ENCODE data around the gene GNAQ.

DNA sequence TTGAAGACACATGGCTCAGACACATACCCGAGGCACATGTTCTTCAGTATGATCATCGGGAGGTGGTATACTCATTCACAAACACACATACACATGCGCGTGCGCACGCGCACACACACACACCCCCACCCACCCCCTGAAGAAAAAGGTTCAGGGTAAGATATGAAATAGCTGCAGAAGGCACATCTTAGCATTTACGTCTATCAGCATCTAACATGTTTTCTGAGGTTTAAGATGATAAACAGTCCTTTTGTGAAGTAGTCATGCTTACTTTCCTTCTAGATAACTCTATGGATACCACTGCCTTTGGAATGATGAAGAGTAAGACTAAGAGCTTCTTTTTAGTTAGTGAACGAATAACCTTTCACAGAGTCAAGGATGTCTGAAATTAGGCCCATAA, 278.4 kb downstream of the GNAQ start:
- TF ChIP-seq, protein P1, sequence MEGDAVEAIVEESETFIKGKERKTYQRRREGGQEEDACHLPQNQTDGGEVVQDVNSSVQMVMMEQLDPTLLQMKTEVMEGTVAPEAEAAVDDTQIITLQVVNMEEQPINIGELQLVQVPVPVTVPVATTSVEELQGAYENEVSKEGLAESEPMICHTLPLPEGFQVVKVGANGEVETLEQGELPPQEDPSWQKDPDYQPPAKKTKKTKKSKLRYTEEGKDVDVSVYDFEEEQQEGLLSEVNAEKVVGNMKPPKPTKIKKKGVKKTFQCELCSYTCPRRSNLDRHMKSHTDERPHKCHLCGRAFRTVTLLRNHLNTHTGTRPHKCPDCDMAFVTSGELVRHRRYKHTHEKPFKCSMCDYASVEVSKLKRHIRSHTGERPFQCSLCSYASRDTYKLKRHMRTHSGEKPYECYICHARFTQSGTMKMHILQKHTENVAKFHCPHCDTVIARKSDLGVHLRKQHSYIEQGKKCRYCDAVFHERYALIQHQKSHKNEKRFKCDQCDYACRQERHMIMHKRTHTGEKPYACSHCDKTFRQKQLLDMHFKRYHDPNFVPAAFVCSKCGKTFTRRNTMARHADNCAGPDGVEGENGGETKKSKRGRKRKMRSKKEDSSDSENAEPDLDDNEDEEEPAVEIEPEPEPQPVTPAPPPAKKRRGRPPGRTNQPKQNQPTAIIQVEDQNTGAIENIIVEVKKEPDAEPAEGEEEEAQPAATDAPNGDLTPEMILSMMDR (IDR thresholded peaks at IDR 0.05; ENCODE audit: low read depth, low read length, missing input control), result no peak
- TF ChIP-seq GABPA (IDR thresholded peaks at IDR 0.05 in 1 of 2, conservative IDR thresholded peaks at IDR 0.05 in 1 of 2) (no peak), JUND (IDR thresholded peaks at IDR 0.05) (no peak), FOXA1 (IDR thresholded peaks at IDR 0.05) (no peak), EGR1 (IDR thresholded peaks at IDR 0.05; ENCODE audit: low read depth in 2 of 2) (no peak)
- TF ChIP-seq, protein P2, sequence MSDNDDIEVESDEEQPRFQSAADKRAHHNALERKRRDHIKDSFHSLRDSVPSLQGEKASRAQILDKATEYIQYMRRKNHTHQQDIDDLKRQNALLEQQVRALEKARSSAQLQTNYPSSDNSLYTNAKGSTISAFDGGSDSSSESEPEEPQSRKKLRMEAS (IDR thresholded peaks at IDR 0.05), result no peak
- TF ChIP-seq, protein P3, sequence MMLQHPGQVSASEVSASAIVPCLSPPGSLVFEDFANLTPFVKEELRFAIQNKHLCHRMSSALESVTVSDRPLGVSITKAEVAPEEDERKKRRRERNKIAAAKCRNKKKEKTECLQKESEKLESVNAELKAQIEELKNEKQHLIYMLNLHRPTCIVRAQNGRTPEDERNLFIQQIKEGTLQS (IDR thresholded peaks at IDR 0.05), result no peak
- TF ChIP-seq, protein P4, sequence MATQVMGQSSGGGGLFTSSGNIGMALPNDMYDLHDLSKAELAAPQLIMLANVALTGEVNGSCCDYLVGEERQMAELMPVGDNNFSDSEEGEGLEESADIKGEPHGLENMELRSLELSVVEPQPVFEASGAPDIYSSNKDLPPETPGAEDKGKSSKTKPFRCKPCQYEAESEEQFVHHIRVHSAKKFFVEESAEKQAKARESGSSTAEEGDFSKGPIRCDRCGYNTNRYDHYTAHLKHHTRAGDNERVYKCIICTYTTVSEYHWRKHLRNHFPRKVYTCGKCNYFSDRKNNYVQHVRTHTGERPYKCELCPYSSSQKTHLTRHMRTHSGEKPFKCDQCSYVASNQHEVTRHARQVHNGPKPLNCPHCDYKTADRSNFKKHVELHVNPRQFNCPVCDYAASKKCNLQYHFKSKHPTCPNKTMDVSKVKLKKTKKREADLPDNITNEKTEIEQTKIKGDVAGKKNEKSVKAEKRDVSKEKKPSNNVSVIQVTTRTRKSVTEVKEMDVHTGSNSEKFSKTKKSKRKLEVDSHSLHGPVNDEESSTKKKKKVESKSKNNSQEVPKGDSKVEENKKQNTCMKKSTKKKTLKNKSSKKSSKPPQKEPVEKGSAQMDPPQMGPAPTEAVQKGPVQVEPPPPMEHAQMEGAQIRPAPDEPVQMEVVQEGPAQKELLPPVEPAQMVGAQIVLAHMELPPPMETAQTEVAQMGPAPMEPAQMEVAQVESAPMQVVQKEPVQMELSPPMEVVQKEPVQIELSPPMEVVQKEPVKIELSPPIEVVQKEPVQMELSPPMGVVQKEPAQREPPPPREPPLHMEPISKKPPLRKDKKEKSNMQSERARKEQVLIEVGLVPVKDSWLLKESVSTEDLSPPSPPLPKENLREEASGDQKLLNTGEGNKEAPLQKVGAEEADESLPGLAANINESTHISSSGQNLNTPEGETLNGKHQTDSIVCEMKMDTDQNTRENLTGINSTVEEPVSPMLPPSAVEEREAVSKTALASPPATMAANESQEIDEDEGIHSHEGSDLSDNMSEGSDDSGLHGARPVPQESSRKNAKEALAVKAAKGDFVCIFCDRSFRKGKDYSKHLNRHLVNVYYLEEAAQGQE (IDR thresholded peaks at IDR 0.05), result no peak
